ENCODE measurements around the gene HOXD11.

The HOXD11 gene

GRCh38 chr2:176137252-176137580, 30.1 kb downstream of the HOXD11 start:
- Histone ChIP-seq H2AFZ (ENCODE audit: low read depth, low read length) (no peak overlapping the region), H3K36me3 (ENCODE audit: insufficient read depth, low read length) (no peaks in the 10 kb centered on the region), H3K4me1 (ENCODE audit: insufficient read depth, low read length) (no peaks in the 10 kb centered on the region), H3K27me3 (ENCODE audit: insufficient read depth, low read length) (peaks cover 94% of the 10 kb centered on the region), H3K9me3 (ENCODE audit: low read length) (peaks cover 12% of the 10 kb centered on the region), H3K4me3 (ENCODE audit: low read length) (no peak overlapping the region)

- no peaks in the 10 kb centered on the region for H3K36me3 ChIP-seq (ENCODE audit: insufficient read depth, low read length)
- H2AFZ ChIP-seq (ENCODE audit: low read depth, low read length): no peak overlapping the region
- H3K27me3 ChIP-seq (ENCODE audit: insufficient read depth, low read length): peaks cover 94% of the 10 kb centered on the region
- H3K4me1 ChIP-seq (ENCODE audit: insufficient read depth, low read length): no peaks in the 10 kb centered on the region
- H3K4me3 ChIP-seq (ENCODE audit: low read length): no peak overlapping the region
- peaks cover 12% of the 10 kb centered on the region for H3K9me3 ChIP-seq (ENCODE audit: low read length)
Measured at GRCh38 chr2:176137906-176138305, 30.8 kb downstream of the HOXD11 start.

- peaks cover 12% of the 10 kb centered on the region for H3K9me3 ChIP-seq (ENCODE audit: low read length)
Measured at GRCh38 chr2:176138526-176138922, 31.4 kb downstream of the HOXD11 start.

GRCh38 chr2:176138923-176139660, 32.0 kb downstream of the HOXD11 start:
- H3K4me1 ChIP-seq (ENCODE audit: insufficient read depth, low read length): no peaks in the 10 kb centered on the region
- H3K9me3 ChIP-seq (ENCODE audit: low read length): peaks cover 12% of the 10 kb centered on the region
- H3K27me3 ChIP-seq (ENCODE audit: insufficient read depth, low read length): peaks cover 92% of the 10 kb centered on the region
- H3K36me3 ChIP-seq (ENCODE audit: insufficient read depth, low read length): no peaks in the 10 kb centered on the region
- H2AFZ ChIP-seq (ENCODE audit: low read depth, low read length): no peak overlapping the region
- no peak overlapping the region for H3K4me3 ChIP-seq (ENCODE audit: low read length)

More at GRCh38 chr2:176138526-176138922, 31.4 kb downstream of the HOXD11 start:
- no peak overlapping the region for H3K4me3 ChIP-seq (ENCODE audit: low read length)
- H3K4me1 ChIP-seq (ENCODE audit: insufficient read depth, low read length): no peaks in the 10 kb centered on the region
- H3K27me3 ChIP-seq (ENCODE audit: insufficient read depth, low read length): peaks cover 92% of the 10 kb centered on the region
- no peaks in the 10 kb centered on the region for H3K36me3 ChIP-seq (ENCODE audit: insufficient read depth, low read length)
- no peak overlapping the region for H2AFZ ChIP-seq (ENCODE audit: low read depth, low read length)

GRCh38 chr2:176139661-176140512, 32.8 kb downstream of the HOXD11 start:
- no peaks in the 10 kb centered on the region for H3K4me1 ChIP-seq (ENCODE audit: insufficient read depth, low read length)
- H2AFZ ChIP-seq (ENCODE audit: low read depth, low read length): no peak overlapping the region
- H3K27me3 ChIP-seq (ENCODE audit: insufficient read depth, low read length): peaks cover 88% of the 10 kb centered on the region
- no peaks in the 10 kb centered on the region for H3K36me3 ChIP-seq (ENCODE audit: insufficient read depth, low read length)
- peaks cover 12% of the 10 kb centered on the region for H3K9me3 ChIP-seq (ENCODE audit: low read length)
- H3K4me3 ChIP-seq (ENCODE audit: low read length): peak overlapping the region; percentile 43

- Histone ChIP-seq H3K9me3 (ENCODE audit: low read length) (peaks cover 11% of the 10 kb centered on the region), H3K27me3 (ENCODE audit: insufficient read depth, low read length) (peaks cover 88% of the 10 kb centered on the region), H3K4me1 (ENCODE audit: insufficient read depth, low read length) (no peaks in the 10 kb centered on the region)
Measured at GRCh38 chr2:176140513-176141317, 33.6 kb downstream of the HOXD11 start.

GRCh38 chr2:176142281-176142680, 35.2 kb downstream of the HOXD11 start:
- Histone ChIP-seq H3K36me3 (ENCODE audit: insufficient read depth, low read length) (no peaks in the 10 kb centered on the region), H3K4me1 (ENCODE audit: insufficient read depth, low read length) (no peaks in the 10 kb centered on the region), H3K27me3 (ENCODE audit: insufficient read depth, low read length) (peaks cover 88% of the 10 kb centered on the region), H3K9me3 (ENCODE audit: low read length) (peaks cover 9% of the 10 kb centered on the region), H3K4me3 (ENCODE audit: low read length) (no peak overlapping the region), H2AFZ (ENCODE audit: low read depth, low read length) (no peak overlapping the region)

More at GRCh38 chr2:176140513-176141317, 33.6 kb downstream of the HOXD11 start:
- no peak overlapping the region for H2AFZ ChIP-seq (ENCODE audit: low read depth, low read length)
- H3K4me3 ChIP-seq (ENCODE audit: low read length): peak overlapping the region; percentile 43
- no peaks in the 10 kb centered on the region for H3K36me3 ChIP-seq (ENCODE audit: insufficient read depth, low read length)

GRCh38 chr2:176145085-176145969, 38.2 kb downstream of the HOXD11 start:
- H3K36me3 ChIP-seq (ENCODE audit: insufficient read depth, low read length): no peaks in the 10 kb centered on the region
- no peaks in the 10 kb centered on the region for H3K9me3 ChIP-seq (ENCODE audit: low read length)
- H3K4me1 ChIP-seq (ENCODE audit: insufficient read depth, low read length): no peaks in the 10 kb centered on the region
- H2AFZ ChIP-seq (ENCODE audit: low read depth, low read length): no peak overlapping the region
- peaks cover 88% of the 10 kb centered on the region for H3K27me3 ChIP-seq (ENCODE audit: insufficient read depth, low read length)
- H3K4me3 ChIP-seq (ENCODE audit: low read length): no peak overlapping the region

- no peaks in the 10 kb centered on the region for H3K36me3 ChIP-seq (ENCODE audit: insufficient read depth, low read length)
- H3K4me1 ChIP-seq (ENCODE audit: insufficient read depth, low read length): no peaks in the 10 kb centered on the region
- H3K9me3 ChIP-seq (ENCODE audit: low read length): no peaks in the 10 kb centered on the region
- H3K27me3 ChIP-seq (ENCODE audit: insufficient read depth, low read length): peaks cover 91% of the 10 kb centered on the region
- H3K4me3 ChIP-seq (ENCODE audit: low read length): no peak overlapping the region
- no peak overlapping the region for H2AFZ ChIP-seq (ENCODE audit: low read depth, low read length)
Measured at GRCh38 chr2:176146101-176146500, 39.0 kb downstream of the HOXD11 start.

GRCh38 chr2:176146645-176147044, 39.6 kb downstream of the HOXD11 start:
- Histone ChIP-seq H3K9me3 (ENCODE audit: low read length) (no peaks in the 10 kb centered on the region), H2AFZ (ENCODE audit: low read depth, low read length) (no peak overlapping the region), H3K27me3 (ENCODE audit: insufficient read depth, low read length) (peaks cover 91% of the 10 kb centered on the region), H3K4me1 (ENCODE audit: insufficient read depth, low read length) (no peaks in the 10 kb centered on the region), H3K36me3 (ENCODE audit: insufficient read depth, low read length) (no peaks in the 10 kb centered on the region), H3K4me3 (ENCODE audit: low read length) (no peak overlapping the region)

GRCh38 chr2:176147210-176147799, 40.2 kb downstream of the HOXD11 start:
- H3K4me1 ChIP-seq (ENCODE audit: insufficient read depth, low read length): no peaks in the 10 kb centered on the region
- H3K27me3 ChIP-seq (ENCODE audit: insufficient read depth, low read length): peaks cover 92% of the 10 kb centered on the region
- no peak overlapping the region for H2AFZ ChIP-seq (ENCODE audit: low read depth, low read length)
- no peak overlapping the region for H3K4me3 ChIP-seq (ENCODE audit: low read length)
- H3K9me3 ChIP-seq (ENCODE audit: low read length): no peaks in the 10 kb centered on the region
- H3K36me3 ChIP-seq (ENCODE audit: insufficient read depth, low read length): no peaks in the 10 kb centered on the region
